Kidney epithelial cell (primary cell): Measurements from ENCODE around the gene SUN1. TPM values are rescaled to one million over a fixed set of nuclear protein-coding genes. Genes with fewer than 3 reads are reported as not detected.
"Not testable (repeated sequence)": the region's sequence is repeated elsewhere in the genome, so short reads cannot be mapped to it uniquely, and the experiment has no call there.

ENCODE experiments used
- DNase-seq: peaks from one replicate; pipeline ENCODE4 v3.0.0-alpha.2; 2010; ENCODE audit warnings: low read depth
- H3K27me3 ChIP-seq: 2 replicates; pipeline ENCODE4 v1.6.0; 2011; ENCODE audit warnings: low read length; ENCODE audit not compliant: control insufficient read depth, insufficient read depth
- H3K36me3 ChIP-seq: 2 replicates; pipeline ENCODE4 v1.5.1; 2011; ENCODE audit warnings: low read length; ENCODE audit not compliant: control insufficient read depth, insufficient read depth
- H3K4me3 ChIP-seq: 2 replicates; pipeline ENCODE4 v1.5.1; 2011; ENCODE audit warnings: low read depth, mild to moderate bottlenecking, control low read depth, low read length
- total RNA-seq: library from RNA; depleted of rRNA; stranded (reverse); fragments of >200 nt; gene quantifications from 2 replicates; pipeline ENCODE4 v1.2.3, GENCODE V29; 2015
- TF ChIP-seq, protein P1 (sequence below): IDR thresholded peaks from 2 replicates; pipeline ENCODE4 v1.5.1; 2011; ENCODE audit warnings: mild to moderate bottlenecking, moderate library complexity, low read length, control low read depth, inconsistent platforms; ENCODE audit not compliant: insufficient read depth, poor library complexity, severe bottlenecking

The SUN1 gene
- total RNA-seq, 1 donor from 2014 or later = 192 TPM

DNA sequence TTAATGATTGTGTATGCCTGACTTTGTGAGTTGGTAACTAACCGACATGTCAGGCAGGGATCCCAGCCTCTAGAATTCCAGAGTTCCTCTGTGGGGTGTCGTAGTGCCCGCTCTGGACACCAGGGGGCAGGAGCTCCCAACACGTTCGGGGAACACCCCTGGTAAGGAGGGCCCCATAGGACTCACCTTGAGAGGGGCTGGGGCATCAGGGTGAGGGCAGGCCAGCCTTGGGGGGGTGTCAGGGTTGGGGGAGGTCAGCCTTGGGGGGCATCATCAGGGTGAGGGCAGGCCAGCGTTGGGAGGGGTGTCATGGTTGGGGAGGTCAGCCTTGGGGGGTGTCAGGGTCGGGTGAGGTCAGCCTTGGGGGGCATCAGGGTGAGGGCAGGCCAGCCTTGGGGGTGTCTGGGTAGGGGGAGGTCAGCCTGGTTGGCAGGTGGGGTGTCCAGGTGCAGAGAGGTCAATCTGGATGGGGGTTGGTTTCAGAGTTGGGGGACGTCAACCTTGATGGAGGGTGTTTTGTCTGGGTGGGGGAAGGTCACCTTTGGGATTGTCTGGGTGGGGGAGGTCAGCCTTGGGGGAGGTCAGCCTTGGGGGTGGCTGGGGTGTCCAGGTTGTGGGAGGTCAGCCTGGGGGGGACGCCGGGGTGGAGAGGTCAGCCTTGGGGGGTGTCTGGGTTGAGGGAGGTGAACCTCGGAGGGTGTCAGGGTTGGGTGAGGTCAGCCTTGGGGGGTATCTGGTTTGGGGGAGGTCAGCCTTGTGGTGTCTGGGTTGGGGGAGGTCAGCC lies 45.6 kb upstream of the SUN1 start:
- Histone ChIP-seq H3K27me3 (no peaks in the 10 kb centered on the region), H3K4me3 (no peak overlapping the region), H3K36me3 (no peaks in the 10 kb centered on the region)
- DNase-seq = no peak
- TF ChIP-seq, protein P1, sequence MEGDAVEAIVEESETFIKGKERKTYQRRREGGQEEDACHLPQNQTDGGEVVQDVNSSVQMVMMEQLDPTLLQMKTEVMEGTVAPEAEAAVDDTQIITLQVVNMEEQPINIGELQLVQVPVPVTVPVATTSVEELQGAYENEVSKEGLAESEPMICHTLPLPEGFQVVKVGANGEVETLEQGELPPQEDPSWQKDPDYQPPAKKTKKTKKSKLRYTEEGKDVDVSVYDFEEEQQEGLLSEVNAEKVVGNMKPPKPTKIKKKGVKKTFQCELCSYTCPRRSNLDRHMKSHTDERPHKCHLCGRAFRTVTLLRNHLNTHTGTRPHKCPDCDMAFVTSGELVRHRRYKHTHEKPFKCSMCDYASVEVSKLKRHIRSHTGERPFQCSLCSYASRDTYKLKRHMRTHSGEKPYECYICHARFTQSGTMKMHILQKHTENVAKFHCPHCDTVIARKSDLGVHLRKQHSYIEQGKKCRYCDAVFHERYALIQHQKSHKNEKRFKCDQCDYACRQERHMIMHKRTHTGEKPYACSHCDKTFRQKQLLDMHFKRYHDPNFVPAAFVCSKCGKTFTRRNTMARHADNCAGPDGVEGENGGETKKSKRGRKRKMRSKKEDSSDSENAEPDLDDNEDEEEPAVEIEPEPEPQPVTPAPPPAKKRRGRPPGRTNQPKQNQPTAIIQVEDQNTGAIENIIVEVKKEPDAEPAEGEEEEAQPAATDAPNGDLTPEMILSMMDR = peak; percentile 96

DNA sequence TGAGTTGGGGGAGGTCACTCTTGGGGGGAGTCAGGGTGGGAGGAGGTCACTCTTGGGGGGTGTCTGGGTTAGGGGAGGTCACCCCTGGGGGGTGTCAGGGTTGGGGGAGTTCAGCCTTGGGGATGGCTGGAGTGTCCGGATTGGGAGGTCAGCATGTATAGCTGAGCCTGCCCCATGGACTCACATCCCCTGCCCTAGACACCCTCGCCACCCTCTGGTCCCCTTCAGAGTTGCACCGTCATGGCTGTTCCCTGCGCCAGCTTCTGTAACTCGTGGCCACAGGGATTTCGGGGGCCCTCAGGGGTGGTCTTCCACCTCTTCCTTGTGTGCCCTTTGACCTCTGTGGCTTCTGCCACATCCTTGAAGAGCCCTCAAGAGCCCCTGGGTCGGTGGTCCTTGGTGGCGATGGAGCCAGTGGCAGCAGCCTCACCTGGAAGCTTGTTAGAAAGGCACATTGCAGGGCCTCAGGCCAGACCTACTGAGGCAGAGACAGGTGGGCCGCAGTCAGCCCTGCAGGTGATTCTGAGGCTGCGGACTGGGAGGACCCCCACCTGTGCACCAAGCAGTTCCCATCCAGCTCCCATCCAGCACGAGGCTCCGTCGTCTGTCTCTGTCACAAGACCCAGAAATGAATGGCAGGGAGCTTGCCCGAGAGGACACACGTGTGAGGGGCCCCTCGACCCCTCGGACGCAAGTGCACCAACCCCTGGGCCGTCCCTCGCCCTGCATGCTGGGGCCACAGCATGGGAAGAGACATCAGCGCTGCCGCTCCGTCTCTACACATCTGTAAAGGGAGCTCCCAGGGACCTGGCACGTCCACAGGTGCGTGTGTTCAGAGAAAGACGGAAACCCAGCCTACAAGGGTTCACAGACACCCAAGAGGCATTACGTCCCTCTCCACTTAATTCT lies 44.7 kb upstream of the SUN1 start:
- no peaks in the 10 kb centered on the region for H3K27me3 ChIP-seq
- TF ChIP-seq, protein P1 = no peak
- no peak for DNase-seq
- no peaks in the 10 kb centered on the region for H3K36me3 ChIP-seq
- H3K4me3 ChIP-seq = no peak overlapping the region

DNA sequence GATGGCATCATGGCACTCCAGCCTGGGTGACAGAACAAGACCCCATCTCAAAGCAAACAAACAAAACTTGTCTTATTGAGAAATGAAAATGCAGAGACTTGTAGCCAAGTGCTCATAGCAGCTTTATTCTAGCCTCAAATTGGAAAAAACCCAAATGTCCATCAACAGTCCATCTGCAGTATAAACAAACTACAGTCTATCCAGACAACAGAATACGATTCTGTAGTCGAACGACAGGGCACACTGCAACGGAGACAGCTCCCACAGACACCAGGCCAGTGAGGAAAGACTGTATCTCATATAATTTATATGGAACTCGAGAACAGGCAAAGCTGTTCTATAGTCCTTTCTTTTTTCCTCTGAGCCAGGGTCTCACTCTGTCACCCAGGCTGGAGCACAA lies 40.8 kb upstream of the SUN1 start:
- TF ChIP-seq, protein P1 = no peak

DNA sequence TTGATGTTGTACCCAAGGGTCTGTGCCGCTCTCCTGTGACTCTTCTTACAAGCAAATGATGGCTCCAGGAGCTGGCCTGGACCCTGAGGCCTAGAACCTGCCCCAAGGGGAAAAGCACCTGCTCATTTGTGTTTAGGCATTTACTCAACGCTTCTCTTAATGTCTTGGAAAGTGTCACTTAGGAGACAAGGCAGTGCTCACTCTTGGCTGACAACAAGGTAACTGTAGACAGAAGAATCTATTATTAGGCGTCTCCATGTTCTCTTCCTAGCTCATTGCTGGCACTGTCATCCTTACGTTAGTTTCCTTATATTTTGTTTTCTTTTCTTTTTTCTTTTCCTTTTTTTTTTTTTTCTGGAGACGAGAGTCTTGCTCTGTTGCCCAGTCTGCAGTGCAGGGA lies 38.1 kb upstream of the SUN1 start:
- TF ChIP-seq, protein P1 = no peak
- no peak for DNase-seq
- H3K4me3 ChIP-seq = no peak overlapping the region

More for the DNA sequence above, 40.8 kb upstream of the SUN1 start:
- DNase-seq = no peak
- no peaks in the 10 kb centered on the region for H3K36me3 ChIP-seq
- no peaks in the 10 kb centered on the region for H3K27me3 ChIP-seq
- no peak overlapping the region for H3K4me3 ChIP-seq

DNA sequence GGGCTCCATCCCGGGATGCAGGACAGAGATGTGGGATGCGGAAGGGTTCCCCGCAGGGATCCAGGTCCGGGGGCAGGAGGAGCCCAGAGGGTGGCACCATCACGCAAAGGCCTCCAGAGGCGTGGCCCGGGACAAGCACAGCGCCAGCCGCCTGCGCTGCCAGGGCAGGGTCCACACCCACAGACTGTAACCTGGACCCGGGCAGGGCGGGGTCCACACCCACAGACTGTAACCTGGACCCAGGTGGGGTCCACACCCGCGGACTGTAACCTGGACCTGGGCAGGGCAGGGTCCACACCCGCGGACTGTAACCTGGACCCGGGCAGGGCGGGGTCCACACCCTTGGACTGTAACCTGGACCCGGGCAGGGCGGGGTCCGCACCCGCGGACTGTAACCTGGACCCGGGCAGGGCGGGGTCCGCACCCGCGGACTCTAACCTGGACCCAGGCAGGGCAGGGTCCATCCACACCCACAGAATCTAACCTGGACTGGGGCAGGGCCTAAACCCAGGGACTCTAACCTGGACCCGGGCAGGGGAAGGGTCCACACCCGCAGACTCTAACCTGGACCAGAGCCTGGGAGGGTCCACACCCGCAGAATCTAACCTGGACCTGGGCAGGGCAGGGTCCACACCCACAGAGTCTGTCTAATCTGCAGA lies 37.5 kb upstream of the SUN1 start:
- no peak for DNase-seq
- TF ChIP-seq, protein P1 = no peak
- Histone ChIP-seq H3K36me3 (no peaks in the 10 kb centered on the region), H3K4me3 (no peak overlapping the region), H3K27me3 (no peaks in the 10 kb centered on the region)

More for the DNA sequence above, 38.1 kb upstream of the SUN1 start:
- Histone ChIP-seq H3K36me3 (no peaks in the 10 kb centered on the region), H3K27me3 (no peaks in the 10 kb centered on the region)

DNA sequence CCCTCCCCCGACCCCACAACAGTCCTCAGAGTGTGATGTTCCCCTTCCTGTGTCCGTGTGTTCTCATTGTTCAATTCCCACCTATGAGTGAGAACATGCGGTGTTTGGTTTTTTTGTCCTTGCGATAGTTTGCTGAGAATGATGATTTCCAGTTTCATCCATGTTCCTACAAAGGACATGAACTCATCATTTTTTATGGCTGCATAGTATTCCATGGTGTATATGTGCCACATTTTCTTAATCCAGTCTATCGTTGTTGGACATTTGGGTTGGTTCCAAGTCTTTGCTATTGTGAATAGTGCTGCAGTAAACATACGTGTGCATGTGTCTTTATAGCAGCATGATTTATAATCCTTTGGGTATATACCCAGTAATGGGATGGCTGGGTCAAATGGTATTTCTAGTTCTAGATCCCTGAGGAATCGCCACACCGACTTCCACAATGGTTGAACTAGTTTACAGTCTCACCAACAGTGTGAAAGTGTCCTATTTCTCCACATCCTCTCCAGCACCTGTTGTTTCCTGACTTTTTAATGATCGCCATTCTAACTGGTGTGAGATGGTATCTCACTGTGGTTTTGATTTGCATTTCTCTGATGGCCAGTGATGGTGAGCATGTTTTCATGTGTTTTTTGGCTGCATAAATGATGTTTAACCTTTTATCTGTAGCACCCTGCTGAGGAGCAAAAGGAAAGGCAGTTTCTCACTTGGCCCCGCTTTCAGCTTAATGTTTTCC lies 35.7 kb upstream of the SUN1 start:
- H3K27me3 ChIP-seq, H3K4me3 ChIP-seq, DNase-seq, H3K36me3 ChIP-seq: not testable (repeated sequence)
